HCT116 (cell line): ENCODE measurements around the gene ARHGAP8. TPM values are rescaled to one million over a fixed set of nuclear protein-coding genes. Genes with fewer than 3 reads are reported as not detected.

Source experiments
- ATAC-seq: fragments of 200-7000 bp; cut with Tn5 transposase; 2 replicates; pipeline ENCODE4 v1.9.1; 2020; ENCODE audit warnings: mild to moderate bottlenecking, moderate library complexity
- BruUV-seq: library from RNA; stranded (reverse); fragments of 400-500 nt; replicated peaks from 2 replicates; lab custom pipeline; 2021; lab: Mats Ljungman, UMichigan
- CTCF ChIA-PET: fragments of 300-600 bp; sonication (Branson Sonifier 250); formaldehyde crosslinking; loops from one replicate; lab custom pipeline; 2021; ENCODE audit warnings: antibody characterized with exemption; lab: Charles Lee
- POLR2A ChIA-PET: fragments of 300-600, 350-600 bp; sonication (Branson Sonifier 250); formaldehyde crosslinking; loops from one replicate; lab custom pipeline; 2021; ENCODE audit warnings: antibody characterized with exemption; lab: Charles Lee
- RAD21 ChIA-PET, 2 experiments: fragments of 300-600 bp; sonication (Branson Sonifier 250); formaldehyde crosslinking; loops; one replicate each; lab custom pipeline; 2023; ENCODE audit warnings: low total read pairs in 2 of 2; ENCODE audit not compliant: uncharacterized antibody in 2 of 2, unreplicated experiment in 2 of 2, low non-redundant PET in 1 of 2; lab: Charles Lee
- DNase-seq: peaks from one replicate; pipeline ENCODE4 v3.0.0-alpha.2; 2010; ENCODE audit warnings: low read depth, low spot score
- H2AFZ ChIP-seq: fragments of 200-600 bp; shearing (Covaris generic), sonication (generic); 2 replicates; pipeline ENCODE4 v1.6.1; 2017; ENCODE audit warnings: low read depth, mixed run types, mixed read lengths, antibody characterized with exemption, low read length; ENCODE audit not compliant: poor library complexity, severe bottlenecking
- H3K27ac ChIP-seq: 2 replicates; pipeline ENCODE4 v1.5.1; 2012; ENCODE audit warnings: low read depth, low read length
- H3K27me3 ChIP-seq: fragments of 200-600 bp; sonication (generic); 2 replicates; pipeline ENCODE4 v1.6.1; 2016; ENCODE audit warnings: mixed run types, low read length, mixed read lengths; ENCODE audit not compliant: insufficient read depth
- H3K36me3 ChIP-seq, 2 experiments: fragments of 200-500 bp in 1 of 2; fragments of 200-600 bp in 1 of 2; sonication (Bioruptor generic) in 1 of 2; sonication (generic) in 1 of 2; 2 replicates each; pipeline versions ENCODE4 v1.5.1 to v1.6.1; 2014 to 2016; ENCODE audit warnings: low read length in 2 of 2, inconsistent platforms in 1 of 2, mixed read lengths in 1 of 2, mixed run types in 1 of 2; ENCODE audit not compliant: insufficient read depth in 2 of 2, control insufficient read depth in 1 of 2
- H3K4me1 ChIP-seq, 2 experiments: fragments of 200-600 bp in 1 of 2; sonication (generic) in 1 of 2; 2 replicates each; pipeline versions ENCODE4 v1.5.1 to v1.6.1; 2012 to 2017; ENCODE audit warnings: low read length in 2 of 2, inconsistent platforms in 1 of 2, mild to moderate bottlenecking in 1 of 2, mixed read lengths in 1 of 2, mixed run types in 1 of 2, moderate library complexity in 1 of 2; ENCODE audit not compliant: insufficient read depth in 2 of 2, control insufficient read depth in 1 of 2
- H3K4me2 ChIP-seq: fragments of 200-600 bp; sonication (generic); 2 replicates; pipeline ENCODE4 v1.6.1; 2017; ENCODE audit warnings: mixed run types, low read length, mixed read lengths
- H3K4me3 ChIP-seq, 2 experiments: fragments of 200-600 bp in 1 of 2; sonication (generic) in 1 of 2; replicated peaks in 1 of 2; 2 replicates each; pipeline ENCODE4 v1.5.1; 2011 to 2016; ENCODE audit warnings: low read length in 2 of 2, control low read depth in 1 of 2, low read depth in 1 of 2, mild to moderate bottlenecking in 1 of 2, mixed read lengths in 1 of 2, mixed run types in 1 of 2
- H3K79me2 ChIP-seq: fragments of 200-600 bp; sonication (generic); 2 replicates; pipeline ENCODE4 v1.6.1; 2017; ENCODE audit warnings: mild to moderate bottlenecking, mixed run types, low read length, moderate library complexity, mixed read lengths; ENCODE audit not compliant: insufficient read depth
- H3K9ac ChIP-seq: fragments of 200-600 bp; sonication (generic); 2 replicates; pipeline ENCODE4 v1.6.1; 2016; ENCODE audit warnings: low read length, mixed read lengths
- H3K9me2 ChIP-seq: fragments of 200-600 bp; sonication (generic), shearing (Covaris generic); 2 replicates; pipeline ENCODE4 v1.6.1; 2017; ENCODE audit warnings: mixed run types, mild to moderate bottlenecking, moderate library complexity; ENCODE audit not compliant: insufficient read depth
- H3K9me3 ChIP-seq, 2 experiments: fragments of 200-500 bp in 1 of 2; fragments of 200-600 bp in 1 of 2; sonication (Bioruptor generic) in 1 of 2; sonication (generic) in 1 of 2; 2 replicates each; pipeline ENCODE4 v1.6.1; 2014 to 2017; ENCODE audit warnings: low read length in 2 of 2, mixed read lengths in 2 of 2, inconsistent platforms in 1 of 2, low read depth in 1 of 2, mild to moderate bottlenecking in 1 of 2, mixed run types in 1 of 2, moderate library complexity in 1 of 2; ENCODE audit not compliant: control insufficient read depth in 1 of 2, insufficient read depth in 1 of 2
- H4K20me1 ChIP-seq: fragments of 200-600 bp; sonication (generic), shearing (Covaris generic); 2 replicates; pipeline ENCODE4 v1.6.1; 2017; ENCODE audit warnings: mixed run types, mild to moderate bottlenecking, moderate library complexity; ENCODE audit not compliant: insufficient read depth
- ATF3 ChIP-seq: IDR thresholded peaks from 2 replicates; pipeline ENCODE4 v1.6.1; 2012
- CBX3 ChIP-seq: IDR thresholded peaks from 2 replicates; pipeline ENCODE4 v1.6.1; 2012; ENCODE audit warnings: low read depth
- CEBPB ChIP-seq: IDR thresholded peaks from 2 replicates; pipeline ENCODE4 v1.6.1; 2012; ENCODE audit warnings: low read depth
- CTCF ChIP-seq, 3 experiments: fragments of 200-600 bp in 1 of 3; sonication (generic) in 1 of 3; IDR thresholded peaks in 2 of 3; conservative IDR thresholded peaks in 1 of 3; 2 replicates each; pipeline ENCODE4 v1.5.1; 2012 to 2017; ENCODE audit warnings: low read depth in 2 of 3, low read length in 2 of 3, antibody characterized with exemption in 1 of 3, borderline replicate concordance in 1 of 3, control low read depth in 1 of 3, mild to moderate bottlenecking in 1 of 3, mixed read lengths in 1 of 3, mixed run types in 1 of 3, moderate library complexity in 1 of 3; ENCODE audit not compliant: insufficient read depth in 1 of 3
- ELF1 ChIP-seq: IDR thresholded peaks from 2 replicates; pipeline ENCODE4 v1.6.1; 2012; ENCODE audit warnings: low read depth, borderline replicate concordance
- EZH2 ChIP-seq: fragments of 200-600 bp; sonication (generic); IDR thresholded peaks from 2 replicates; pipeline ENCODE4 v1.6.1; 2017; ENCODE audit warnings: antibody characterized with exemption, mixed run types
- POLR2A ChIP-seq: IDR thresholded peaks from 2 replicates; pipeline ENCODE4 v1.7.0; 2011; ENCODE audit warnings: borderline replicate concordance; ENCODE audit not compliant: insufficient read depth, insufficient read length; ENCODE audit errors: extremely low read depth
- RAD21 ChIP-seq: IDR thresholded peaks from 2 replicates; pipeline ENCODE4 v1.6.1; 2012; ENCODE audit warnings: low read depth, mild to moderate bottlenecking
- SRF ChIP-seq: IDR thresholded peaks from 2 replicates; pipeline ENCODE4 v1.6.1; 2012; ENCODE audit warnings: low read depth
- ZFX ChIP-seq: fragments of 450-650 bp; IDR thresholded peaks from 2 replicates; pipeline ENCODE4 v1.6.1; 2017
- intact Hi-C: fragments of 100-400 bp; cut with micrococcal nuclease; formaldehyde crosslinking; loops from 2 replicates; pipeline ENCODE4 v1.10.0; 2022
- total RNA-seq: library from RNA; stranded (reverse); gene quantifications from one replicate; pipeline ENCODE4 v1.2.1, GENCODE V29; 2021; ENCODE audit not compliant: unreplicated experiment
- TF ChIP-seq, protein P1 (sequence below): IDR thresholded peaks from 2 replicates; pipeline ENCODE4 v1.6.1; 2012

ARHGAP8 gene
- total RNA-seq, 1 experiment from 2014 or later: 67.5 TPM

- POLR2A ChIA-PET: no interaction called here
- Histone ChIP-seq H3K9ac (no peak overlapping the region), H3K36me3 (peaks cover 0 to 4% of the 10 kb centered on the region in 2 experiments; a peak in 1 of 4 replicates), H3K79me2 (peaks cover 99% of the 10 kb centered on the region), H2AFZ (no peak overlapping the region), H3K9me3 (no peaks in the 10 kb centered on the region), H3K4me1 (peaks cover 32 to 38% of the 10 kb centered on the region in 2 experiments), H3K9me2 (no peaks in the 10 kb centered on the region), H3K27ac (no peak overlapping the region), H4K20me1 (peaks cover 12% of the 10 kb centered on the region; the same call in 1 of the 2 replicates), H3K27me3 (no peaks in the 10 kb centered on the region), H3K4me3 (no peak overlapping the region), H3K4me2 (no peak overlapping the region)
- RAD21 ChIA-PET: interaction anchor here in 1 of 2 experiments (0.5 kb wide), 1 partner anchor 13 kb away, joined by 4 read pairs; no protein-coding TSS in a partner anchor
- no peak for ATAC-seq
- CTCF ChIA-PET: no interaction called here
- TF ChIP-seq CBX3 (no peak), ZFX (no peak), POLR2A (no peak), CEBPB (no peak), SRF (no peak), RAD21 (no peak), EZH2 (no peak), ATF3 (no peak), CTCF (IDR thresholded peaks at IDR 0.05 in 2 of 3, conservative IDR thresholded peaks at IDR 0.05 in 1 of 3; ENCODE audit: borderline replicate concordance in 1 of 3, insufficient read depth in 1 of 3, low read depth in 2 of 3, low read length in 2 of 3) (no peak), ELF1 (no peak)
- TF ChIP-seq, protein P1, sequence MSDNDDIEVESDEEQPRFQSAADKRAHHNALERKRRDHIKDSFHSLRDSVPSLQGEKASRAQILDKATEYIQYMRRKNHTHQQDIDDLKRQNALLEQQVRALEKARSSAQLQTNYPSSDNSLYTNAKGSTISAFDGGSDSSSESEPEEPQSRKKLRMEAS: no peak
- intact Hi-C loops: no loop called here
- no peak for DNase-seq
- BruUV-seq: no TSS peak
Observed at GRCh38 chr22:44760476-44760875, 8.1 kb downstream of the ARHGAP8 start.
